HG03196 (cell line): ENCODE results near the gene EHMT1.

Experiments used
- ATAC-seq: cut with Tn5 transposase; IDR thresholded peaks from one replicate; pipeline ENCODE4 v1.9.1; 2021; ENCODE audit not compliant: unreplicated experiment

Gene EHMT1

GRCh38 chr9:137734181-137734580, 115.4 kb downstream of the EHMT1 start:
- no peak for ATAC-seq

- ATAC-seq = peak; percentile 57
Measured at GRCh38 chr9:137738182-137738696, 119.4 kb downstream of the EHMT1 start.

- no peak for ATAC-seq
Measured at GRCh38 chr9:137738703-137739102, 119.9 kb downstream of the EHMT1 start.

- ATAC-seq = no peak
Measured at GRCh38 chr9:137739371-137740309, 120.8 kb downstream of the EHMT1 start.

- ATAC-seq = no peak
Measured at GRCh38 chr9:137740312-137740711, 121.5 kb downstream of the EHMT1 start.

- ATAC-seq = no peak
Measured at GRCh38 chr9:137741330-137741729, 122.5 kb downstream of the EHMT1 start.

- ATAC-seq = no peak
Measured at GRCh38 chr9:137742698-137743097, 123.9 kb downstream of the EHMT1 start.

- no peak for ATAC-seq
Measured at GRCh38 chr9:137743695-137744094, 124.9 kb downstream of the EHMT1 start.

- ATAC-seq = no peak
Measured at GRCh38 chr9:137744632-137745183, 125.9 kb downstream of the EHMT1 start.

GRCh38 chr9:137745541-137745991, 126.8 kb downstream of the EHMT1 start:
- ATAC-seq = peak; percentile 74

- no peak for ATAC-seq
Measured at GRCh38 chr9:137748311-137748710, 129.5 kb downstream of the EHMT1 start.

- no peak for ATAC-seq
Measured at GRCh38 chr9:137748741-137749140, 129.9 kb downstream of the EHMT1 start.

GRCh38 chr9:137749511-137749910, 130.7 kb downstream of the EHMT1 start:
- no peak for ATAC-seq

GRCh38 chr9:137750007-137750406, 131.2 kb downstream of the EHMT1 start:
- no peak for ATAC-seq

GRCh38 chr9:137750566-137750965, 131.8 kb downstream of the EHMT1 start:
- ATAC-seq = no peak

- no peak for ATAC-seq
Measured at GRCh38 chr9:137751616-137752015, 132.8 kb downstream of the EHMT1 start.

- no peak for ATAC-seq
Measured at GRCh38 chr9:137752426-137752825, 133.6 kb downstream of the EHMT1 start.

- ATAC-seq = no peak
Measured at GRCh38 chr9:137753192-137753765, 134.5 kb downstream of the EHMT1 start.

- no peak for ATAC-seq
Measured at GRCh38 chr9:137755261-137755927, 136.6 kb downstream of the EHMT1 start.

GRCh38 chr9:137756045-137756744, 137.4 kb downstream of the EHMT1 start:
- no peak for ATAC-seq

GRCh38 chr9:137757139-137757538, 138.3 kb downstream of the EHMT1 start:
- no peak for ATAC-seq
